ENCODE results near the gene PTRHD1. TPM values are rescaled to one million over a fixed set of nuclear protein-coding genes. Genes with fewer than 3 reads are reported as not detected.

The PTRHD1 gene
- total RNA-seq, 1 donor from 2014 or later, result 41.6 TPM

DNA sequence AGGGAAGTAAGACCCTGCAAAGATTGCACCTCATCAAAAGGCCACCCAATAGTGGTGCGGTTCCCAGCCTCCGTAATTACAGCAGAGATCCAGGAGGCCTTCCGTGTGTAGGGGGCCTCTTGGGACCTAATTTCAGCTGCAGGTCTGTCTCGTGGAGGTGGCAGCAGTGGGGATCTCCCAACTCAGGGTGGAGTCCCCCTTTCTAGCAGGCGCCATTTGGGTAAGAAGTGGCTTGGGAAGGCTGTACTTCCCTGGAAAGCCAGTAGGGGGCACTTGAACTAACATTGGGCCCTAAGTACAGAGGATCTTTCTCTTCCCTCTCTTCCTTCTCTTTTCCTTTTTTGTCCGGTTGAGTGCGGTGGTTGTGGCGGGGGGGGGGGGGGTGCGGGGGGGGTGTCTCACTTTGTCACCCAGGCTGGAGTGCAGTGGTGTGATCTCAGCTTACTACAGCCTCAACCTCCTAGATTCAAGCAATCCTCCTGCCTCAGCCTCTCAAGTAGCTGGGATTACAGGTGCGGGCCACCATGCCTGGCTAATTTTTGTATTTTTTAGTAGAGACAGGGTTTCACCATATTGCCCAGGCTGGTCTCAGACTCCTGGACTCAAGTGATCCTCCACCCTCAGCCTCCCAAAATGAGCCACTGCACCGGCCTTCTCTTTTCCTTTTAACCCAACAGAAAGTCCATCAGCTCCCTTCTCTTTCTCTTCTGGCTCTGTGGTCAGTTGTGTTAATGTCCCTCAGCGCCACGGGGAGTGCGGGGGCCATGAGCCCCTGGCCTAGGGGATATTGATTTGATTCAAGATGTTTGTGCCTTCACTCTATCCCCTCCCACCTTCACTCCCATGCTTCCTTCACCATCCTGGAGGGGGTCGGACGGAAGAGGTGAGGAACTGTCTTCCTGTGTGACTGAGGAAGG is 32.0 kb upstream of the PTRHD1 start:
- Histone ChIP-seq H3K27ac (no peak overlapping the region), H3K4me1 (peaks cover 25% of the 10 kb centered on the region), H3K9me3 (ENCODE audit: low read depth) (no peaks in the 10 kb centered on the region), H3K36me3 (no peaks in the 10 kb centered on the region), H3K27me3 (no peaks in the 10 kb centered on the region), H3K4me3 (no peak overlapping the region), H3F3A (ENCODE audit: low read depth) (peaks cover 38% of the 10 kb centered on the region), H4K20me1 (ENCODE audit: low read depth) (peaks cover 15% of the 10 kb centered on the region), H2AFZ (replicated peaks) (no peak overlapping the region), H3K4me2 (no peak overlapping the region), H3K9ac (no peak overlapping the region), H3K79me2 (ENCODE audit: low read depth) (peaks cover 8% of the 10 kb centered on the region)
- no peak for DNase-seq (ENCODE audit: low spot score)
- no peak for TF ChIP-seq EZH2phosphoT487 (IDR thresholded peaks at IDR 0.05)
- TF ChIP-seq, protein P1, sequence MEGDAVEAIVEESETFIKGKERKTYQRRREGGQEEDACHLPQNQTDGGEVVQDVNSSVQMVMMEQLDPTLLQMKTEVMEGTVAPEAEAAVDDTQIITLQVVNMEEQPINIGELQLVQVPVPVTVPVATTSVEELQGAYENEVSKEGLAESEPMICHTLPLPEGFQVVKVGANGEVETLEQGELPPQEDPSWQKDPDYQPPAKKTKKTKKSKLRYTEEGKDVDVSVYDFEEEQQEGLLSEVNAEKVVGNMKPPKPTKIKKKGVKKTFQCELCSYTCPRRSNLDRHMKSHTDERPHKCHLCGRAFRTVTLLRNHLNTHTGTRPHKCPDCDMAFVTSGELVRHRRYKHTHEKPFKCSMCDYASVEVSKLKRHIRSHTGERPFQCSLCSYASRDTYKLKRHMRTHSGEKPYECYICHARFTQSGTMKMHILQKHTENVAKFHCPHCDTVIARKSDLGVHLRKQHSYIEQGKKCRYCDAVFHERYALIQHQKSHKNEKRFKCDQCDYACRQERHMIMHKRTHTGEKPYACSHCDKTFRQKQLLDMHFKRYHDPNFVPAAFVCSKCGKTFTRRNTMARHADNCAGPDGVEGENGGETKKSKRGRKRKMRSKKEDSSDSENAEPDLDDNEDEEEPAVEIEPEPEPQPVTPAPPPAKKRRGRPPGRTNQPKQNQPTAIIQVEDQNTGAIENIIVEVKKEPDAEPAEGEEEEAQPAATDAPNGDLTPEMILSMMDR (IDR thresholded peaks at IDR 0.05), result peak; percentile 51
- Mint-ChIP-seq H3K27me3 (ENCODE audit: insufficient read depth, low read depth) (peaks cover 21% of the 10 kb centered on the region), H3K36me3 (peaks cover 42% of the 10 kb centered on the region), H3K9me3 (no peaks in the 10 kb centered on the region), H3K4me1 (peaks cover 37% of the 10 kb centered on the region), H3K4me3 (no peak overlapping the region), H3K27ac (no peak overlapping the region)

- no peak overlapping the region for H3K4me3 ChIP-seq
- no peak overlapping the region for H3K27ac ChIP-seq
- H3K36me3 ChIP-seq, result no peaks in the 10 kb centered on the region
- no peak overlapping the region for H3K4me3 Mint-ChIP-seq
- peaks cover 38% of the 10 kb centered on the region for H3F3A ChIP-seq (ENCODE audit: low read depth)
- no peaks in the 10 kb centered on the region for H3K27me3 ChIP-seq
- peaks cover 25% of the 10 kb centered on the region for H3K4me1 ChIP-seq
- H3K4me2 ChIP-seq, result no peak overlapping the region
- no peak for DNase-seq (ENCODE audit: low spot score)
- H3K4me1 Mint-ChIP-seq, result peaks cover 36% of the 10 kb centered on the region
- no peaks in the 10 kb centered on the region for H3K9me3 ChIP-seq (ENCODE audit: low read depth)
- H3K9ac ChIP-seq, result no peak overlapping the region
- H4K20me1 ChIP-seq (ENCODE audit: low read depth), result peaks cover 15% of the 10 kb centered on the region
- H3K79me2 ChIP-seq (ENCODE audit: low read depth), result peaks cover 8% of the 10 kb centered on the region
- peaks cover 43% of the 10 kb centered on the region for H3K36me3 Mint-ChIP-seq
- H2AFZ ChIP-seq (replicated peaks), result no peak overlapping the region
- no peak overlapping the region for H3K27ac Mint-ChIP-seq
- peaks cover 21% of the 10 kb centered on the region for H3K27me3 Mint-ChIP-seq (ENCODE audit: insufficient read depth, low read depth)
- H3K9me3 Mint-ChIP-seq, result no peaks in the 10 kb centered on the region
- TF ChIP-seq, protein P1 (IDR thresholded peaks at IDR 0.05), result no peak
- TF ChIP-seq EZH2phosphoT487 (IDR thresholded peaks at IDR 0.05), result no peak
- TF ChIP-seq EZH2 (IDR thresholded peaks at IDR 0.05), result no peak
Observed at GRCh38 chr2:24824071-24824588, 30.9 kb upstream of the PTRHD1 start.

GRCh38 chr2:24822049-24822706 is 29.0 kb upstream of the PTRHD1 start:
- TF ChIP-seq EZH2 (IDR thresholded peaks at IDR 0.05), result no peak
- no peak for TF ChIP-seq EZH2phosphoT487 (IDR thresholded peaks at IDR 0.05)
- TF ChIP-seq, protein P1 (IDR thresholded peaks at IDR 0.05), result no peak

More at GRCh38 chr2:24822049-24822706, 29.0 kb upstream of the PTRHD1 start:
- H3K4me3 ChIP-seq, result no peak overlapping the region
- H3F3A ChIP-seq (ENCODE audit: low read depth), result peaks cover 34% of the 10 kb centered on the region
- peak; percentile 85 for DNase-seq (ENCODE audit: low spot score)
- H4K20me1 ChIP-seq (ENCODE audit: low read depth), result peaks cover 7% of the 10 kb centered on the region
- no peaks in the 10 kb centered on the region for H3K9me3 ChIP-seq (ENCODE audit: low read depth)
- H3K4me2 ChIP-seq, result peak overlapping the region; percentile 63
- H3K27ac ChIP-seq, result peak overlapping the region; percentile 88
- H3K9ac ChIP-seq, result no peak overlapping the region
- no peaks in the 10 kb centered on the region for H3K27me3 ChIP-seq
- H2AFZ ChIP-seq (replicated peaks), result no peak overlapping the region
- Mint-ChIP-seq H3K27me3 (ENCODE audit: insufficient read depth, low read depth) (peaks cover 13% of the 10 kb centered on the region), H3K9me3 (no peaks in the 10 kb centered on the region), H3K4me1 (peaks cover 29% of the 10 kb centered on the region), H3K27ac (peak overlapping the region; percentile 93), H3K36me3 (peaks cover 44% of the 10 kb centered on the region), H3K4me3 (peak overlapping the region; percentile 24)
- H3K4me1 ChIP-seq, result peaks cover 25% of the 10 kb centered on the region
- peaks cover 8% of the 10 kb centered on the region for H3K79me2 ChIP-seq (ENCODE audit: low read depth)
- H3K36me3 ChIP-seq, result peaks cover 8% of the 10 kb centered on the region
